NCI-H1105 (cell line): ENCODE measurements around the gene GRAMD4.

Experiments
- DNase-seq: peaks from one replicate; lab custom pipeline; 2025; lab: John Stamatoyannopoulos, UW

The GRAMD4 gene

GRCh38 chr22:46656856-46657654 is 36.9 kb downstream of the GRAMD4 start:
- DNase-seq, result no peak

- no peak for DNase-seq
These were observed 37.4 kb downstream of the GRAMD4 start for GRCh38 chr22:46657655-46657953.

- no peak for DNase-seq
These were observed 38.1 kb downstream of the GRAMD4 start for GRCh38 chr22:46657996-46658947.

- no peak for DNase-seq
These were observed 39.0 kb downstream of the GRAMD4 start for GRCh38 chr22:46659059-46659790.

- DNase-seq, result no peak
These were observed 39.6 kb downstream of the GRAMD4 start for GRCh38 chr22:46659791-46660186.

- peak; percentile 75 for DNase-seq
These were observed 40.5 kb downstream of the GRAMD4 start for GRCh38 chr22:46660604-46661201.

- peak; percentile 77 for DNase-seq
These were observed 41.1 kb downstream of the GRAMD4 start for GRCh38 chr22:46661221-46661851.

- DNase-seq, result no peak
These were observed 42.0 kb downstream of the GRAMD4 start for GRCh38 chr22:46662226-46662625.

- no peak for DNase-seq
These were observed 42.8 kb downstream of the GRAMD4 start for GRCh38 chr22:46663001-46663400.

- DNase-seq, result no peak
These were observed 43.4 kb downstream of the GRAMD4 start for GRCh38 chr22:46663436-46664100.

GRCh38 chr22:46664301-46664855 is 44.2 kb downstream of the GRAMD4 start:
- DNase-seq, result no peak

GRCh38 chr22:46665151-46665695 is 45.0 kb downstream of the GRAMD4 start:
- DNase-seq, result no peak

GRCh38 chr22:46665751-46666280 is 45.6 kb downstream of the GRAMD4 start:
- no peak for DNase-seq

GRCh38 chr22:46666577-46667244 is 46.5 kb downstream of the GRAMD4 start:
- no peak for DNase-seq

GRCh38 chr22:46667245-46667623 is 47.0 kb downstream of the GRAMD4 start:
- no peak for DNase-seq

GRCh38 chr22:46668116-46668515 is 47.9 kb downstream of the GRAMD4 start:
- DNase-seq, result no peak

- DNase-seq, result no peak
These were observed 49.0 kb downstream of the GRAMD4 start for GRCh38 chr22:46669201-46669600.

GRCh38 chr22:46671824-46672432 is 51.7 kb downstream of the GRAMD4 start:
- DNase-seq, result no peak

GRCh38 chr22:46672731-46673130 is 52.5 kb downstream of the GRAMD4 start:
- no peak for DNase-seq
